Sigmoid colon (tissue), 7 donors: ENCODE results near the gene XRN2. TPM values are rescaled to one million over a fixed set of nuclear protein-coding genes. Genes with fewer than 3 reads are reported as not detected.
"Not testable (repeated sequence)": the region's sequence is repeated elsewhere in the genome, so short reads cannot be mapped to it uniquely, and the experiment has no call there.

Experiments
- DNase-seq: peaks from one replicate; pipeline ENCODE4 v3.0.0-alpha.2; 2019
- H3K27ac ChIP-seq, 4 donors: fragments of 200-600 bp; sonication (generic); one replicate each; pipeline ENCODE4 v1.5.1; 2016 to 2019; ENCODE audit warnings: mild to moderate bottlenecking in 1 of 4
- H3K27me3 ChIP-seq, 3 donors: fragments of 200-600 bp; sonication (generic); one replicate each; pipeline ENCODE4 v1.5.1; 2019; ENCODE audit warnings: mild to moderate bottlenecking in 1 of 3
- H3K36me3 ChIP-seq, 4 donors: fragments of 200-600 bp; sonication (generic); one replicate each; pipeline ENCODE4 v1.5.1; 2016 to 2019
- H3K4me1 ChIP-seq, 4 donors: fragments of 200-600 bp; sonication (generic); one replicate each; pipeline ENCODE4 v1.5.1; 2017 to 2019
- H3K4me3 ChIP-seq, 4 donors: fragments of 200-600 bp; sonication (generic); one replicate each; pipeline ENCODE4 v1.5.1; 2017 to 2019; ENCODE audit warnings: mild to moderate bottlenecking in 2 of 4, moderate library complexity in 1 of 4
- H3K9me3 ChIP-seq, 4 donors: fragments of 200-600 bp in 3 of 4; sonication (generic) in 3 of 4; one replicate each; pipeline versions ENCODE4 v1.5.1 to v1.6.1; 2013 to 2019
- CTCF ChIP-seq, 4 experiments: fragments of 450-650 bp in 3 of 4; fragments of 200-600 bp in 1 of 4; IDR thresholded peaks; one replicate each; pipeline ENCODE4 v1.5.1; 2016 to 2019; ENCODE audit warnings: antibody characterized with exemption in 4 of 4, mild to moderate bottlenecking in 3 of 4, moderate library complexity in 2 of 4
- EP300 ChIP-seq, 4 donors: sonication (generic); formaldehyde crosslinking; IDR thresholded peaks; one replicate each; pipeline ENCODE4 v1.6.1; 2017; ENCODE audit warnings: antibody characterized with exemption in 4 of 4
- POLR2A ChIP-seq, 2 donors: fragments of 450-650 bp; IDR thresholded peaks; one replicate each; pipeline ENCODE4 v1.6.1; 2016; ENCODE audit warnings: antibody characterized with exemption in 2 of 2, mild to moderate bottlenecking in 2 of 2, moderate library complexity in 2 of 2
- POLR2AphosphoS5 ChIP-seq, 4 donors: sonication (generic); formaldehyde crosslinking; IDR thresholded peaks; one replicate each; pipeline ENCODE4 v1.6.1; 2017; ENCODE audit warnings: antibody characterized with exemption in 4 of 4
- WGBS, 2 donors: extraction: QIAGEN DNeasy Blood & Tissue Kit; methylation state at CpG; one replicate each; pipeline ENCODE4 v1.1.7; 2013; 5-methylcytosine and 5-hydroxymethylcytosine counted together
- intact Hi-C: fragments of 100-400 bp; cut with DNase I; formaldehyde crosslinking; loops from one replicate; pipeline ENCODE4 v1.15.1; 2023
- polyA plus RNA-seq, 3 donors: library from polyadenylated mRNA; stranded (reverse); fragments of 200-250 nt; gene quantifications; one replicate each; pipeline ENCODE4 v1.2.3, GENCODE V29; 2013
- total RNA-seq, 4 donors: library from RNA; depleted of rRNA; stranded (reverse); fragments of >200 nt; gene quantifications; one replicate each; pipeline ENCODE4 v1.1.0, GENCODE V29; 2016
- donor health status: healthy with polysubstance abuse.
- donor health status: Bipolar disorder and iron deficiency.
- donor health status: healthy.

XRN2 gene
- total and polyA plus RNA-seq, 7 donors: 21.0 to 79.8 (median 53.5) TPM

GRCh38 chr20:21397341-21398108 is 94.4 kb downstream of the XRN2 start, which contains the start of gene NKX2-4:
NKX2-4 (minus strand) TSS chr20:21397526; CDS start chr20:21397399, 127 bp downstream.
- peak within 1 kb of the TSS in 3 of 4 donors; percentile 5 to 25 (median 13) for H3K4me3 ChIP-seq
- WGBS, 2 donors: 6 to 12% methylated on average over 57 of the region's 57 CpGs
- H3K4me1 ChIP-seq: peaks cover 0 to 22% (median 15%) of the 10 kb centered on the region in 4 donors
- H3K27ac ChIP-seq: no peak within 1 kb of the TSS
- intact Hi-C loops: loop anchor here (5.0 kb wide), 2 partner anchors 95 to 295 kb away; partner anchors contain the start of gene XRN2
- TF ChIP-seq CTCF (IDR thresholded peaks at IDR 0.05): no peak
- TF ChIP-seq POLR2A (IDR thresholded peaks at IDR 0.05): no peak
- no peak for TF ChIP-seq POLR2AphosphoS5 (IDR thresholded peaks at IDR 0.05)
- H3K9me3 ChIP-seq: no peaks in the 10 kb centered on the region
- no peaks in the 10 kb centered on the region for H3K36me3 ChIP-seq
- peaks cover 61 to 100% (median 85%) of the 10 kb centered on the region in 3 donors for H3K27me3 ChIP-seq
- no peak for DNase-seq

GRCh38 chr20:21398109-21399004 is 95.2 kb downstream of the XRN2 start:
- WGBS, 2 donors: 17 to 21% methylated on average over 10 of the region's 10 CpGs
- Histone ChIP-seq H3K36me3 (no peaks in the 10 kb centered on the region), H3K27me3 (peaks cover 57 to 98% (median 77%) of the 10 kb centered on the region in 3 donors), H3K9me3 (no peaks in the 10 kb centered on the region), H3K4me3 (no peak overlapping the region), H3K4me1 (peaks cover 0 to 22% (median 15%) of the 10 kb centered on the region in 4 donors), H3K27ac (no peak overlapping the region)
- no peak for DNase-seq
- intact Hi-C loops: loop anchor here (5.0 kb wide), 2 partner anchors 96 to 296 kb away; partner anchors contain the start of gene XRN2
- peak in 2 of 4 donors; percentile 42 to 52 for TF ChIP-seq POLR2AphosphoS5 (IDR thresholded peaks at IDR 0.05)
- no peak for TF ChIP-seq EP300 (IDR thresholded peaks at IDR 0.05)

- H3K36me3 ChIP-seq: no peaks in the 10 kb centered on the region
- TF ChIP-seq CTCF (IDR thresholded peaks at IDR 0.05) (no peak), POLR2A (IDR thresholded peaks at IDR 0.05) (no peak), POLR2AphosphoS5 (IDR thresholded peaks at IDR 0.05) (peak in 1 of 4 donors; percentile 3), EP300 (IDR thresholded peaks at IDR 0.05) (no peak)
- 12 to 25% methylated on average over 5 of the region's 5 CpGs for WGBS, 2 donors
- no peak overlapping the region for H3K4me3 ChIP-seq
- intact Hi-C loops: loop anchor here (5.0 kb wide), 2 partner anchors 97 to 297 kb away; partner anchors contain the start of gene XRN2
- H3K27ac ChIP-seq: no peak overlapping the region
- DNase-seq: no peak
- peaks cover 0 to 22% (median 15%) of the 10 kb centered on the region in 4 donors for H3K4me1 ChIP-seq
- peaks cover 51 to 96% (median 75%) of the 10 kb centered on the region in 3 donors for H3K27me3 ChIP-seq
- H3K9me3 ChIP-seq: no peaks in the 10 kb centered on the region
These were observed 95.9 kb downstream of the XRN2 start for GRCh38 chr20:21399005-21399475.

- peaks cover 0 to 6% (median 1%) of the 10 kb centered on the region in 4 donors for H3K9me3 ChIP-seq
- H3K4me1 ChIP-seq: no peaks in the 10 kb centered on the region
- no peak overlapping the region for H3K27ac ChIP-seq
- H3K36me3 ChIP-seq: no peaks in the 10 kb centered on the region
- no peak for DNase-seq
- intact Hi-C loops: no loop called here
- TF ChIP-seq POLR2A (IDR thresholded peaks at IDR 0.05): no peak
- TF ChIP-seq EP300 (IDR thresholded peaks at IDR 0.05): no peak
- TF ChIP-seq POLR2AphosphoS5 (IDR thresholded peaks at IDR 0.05): no peak
- TF ChIP-seq CTCF (IDR thresholded peaks at IDR 0.05): no peak
- H3K27me3 ChIP-seq: peaks cover 0 to 5% (median 0%) of the 10 kb centered on the region in 3 donors
- no peak overlapping the region for H3K4me3 ChIP-seq
These were observed 108.6 kb downstream of the XRN2 start for GRCh38 chr20:21411725-21412124.

GRCh38 chr20:21413996-21414395 is 110.9 kb downstream of the XRN2 start:
- H3K9me3 ChIP-seq, H3K4me1 ChIP-seq, intact Hi-C loops, H3K36me3 ChIP-seq, H3K4me3 ChIP-seq, DNase-seq, H3K27ac ChIP-seq, H3K27me3 ChIP-seq: not testable (repeated sequence)
- 32 to 40% methylated on average over 3 of the region's 3 CpGs for WGBS, 2 donors

GRCh38 chr20:21419147-21419546 is 116.0 kb downstream of the XRN2 start:
- intact Hi-C loops, H3K4me3 ChIP-seq, H3K27me3 ChIP-seq, DNase-seq, H3K27ac ChIP-seq, H3K36me3 ChIP-seq, H3K4me1 ChIP-seq: not testable (repeated sequence)
- peaks cover 0 to 15% (median 0%) of the 10 kb centered on the region in 4 donors for H3K9me3 ChIP-seq
- WGBS, 2 donors: 65 to 79% methylated on average over 2 of the region's 2 CpGs
